Psoas muscle (tissue), 8 donors: ENCODE measurements around the gene ZNF106. TPM values are rescaled to one million over a fixed set of nuclear protein-coding genes. Genes with fewer than 3 reads are reported as not detected.

Experiments
- ATAC-seq, 4 donors: fragments of 200-7000 bp; cut with Tn5 transposase; one replicate each; pipeline ENCODE4 v1.9.1; 2020; ENCODE audit warnings: moderate library complexity in 3 of 4, mild to moderate bottlenecking in 2 of 4
- DNase-seq, 2 donors: peaks; one replicate each; pipeline ENCODE4 v3.0.0-alpha.2; 2020
- H3K27ac ChIP-seq: fragments of 200-600 bp; one replicate; pipeline ENCODE4 v1.8.0; 2022
- H3K27me3 ChIP-seq, 3 donors: fragments of 200-600 bp in 1 of 3; one replicate each; pipeline versions ENCODE4 v1.6.1 to v1.8.0; 2013 to 2022; ENCODE audit warnings: low read length in 2 of 3, mild to moderate bottlenecking in 2 of 3, moderate library complexity in 1 of 3; ENCODE audit not compliant: insufficient read depth in 3 of 3
- H3K36me3 ChIP-seq, 2 donors: fragments of 200-600 bp in 1 of 2; one replicate each; pipeline versions ENCODE4 v1.6.1 to v1.8.0; 2013 to 2022; ENCODE audit warnings: low read depth in 1 of 2, mild to moderate bottlenecking in 1 of 2, moderate library complexity in 1 of 2; ENCODE audit not compliant: insufficient read depth in 1 of 2
- H3K4me1 ChIP-seq: fragments of 200-600 bp; one replicate; pipeline ENCODE4 v1.8.0; 2022
- H3K4me3 ChIP-seq: fragments of 200-600 bp; one replicate; pipeline ENCODE4 v1.8.0; 2022; ENCODE audit warnings: mild to moderate bottlenecking
- H3K9me3 ChIP-seq: fragments of 200-600 bp; one replicate; pipeline ENCODE4 v1.8.0; 2022
- WGBS, 3 donors: extraction: QIAGEN DNeasy Blood & Tissue Kit; methylation state at CpG; one replicate each; pipeline versions ENCODE4 v1.1.6 to v1.1.7; 2013; 5-methylcytosine and 5-hydroxymethylcytosine counted together
- intact Hi-C, 2 donors: fragments of 100-400 bp; cut with DNase I; formaldehyde crosslinking; loops; one replicate each; pipeline versions ENCODE4 v1.11.0 to v1.14.2; 2022
- polyA plus RNA-seq, 3 donors: library from polyadenylated mRNA; stranded (reverse); fragments of 200-250 nt; gene quantifications; one replicate each; pipeline ENCODE4 v1.2.3, GENCODE V29; 2013
- total RNA-seq, 4 donors: library from RNA; stranded (reverse); fragmentation: NEBNext Ultra II Directional in 2 of 4; extraction: Animal tissue kit (Norgen Biotek cat#: 25700) in 2 of 4; gene quantifications; one replicate each; pipeline versions ENCODE4 v1.2.1 to v1.2.4, GENCODE V29; 2021 to 2023
- TF ChIP-seq, protein P1 (sequence below): fragments of 200-600 bp; IDR thresholded peaks from one replicate; pipeline ENCODE4 v1.8.0; 2022; ENCODE audit warnings: antibody characterized with exemption
- donor health status: healthy with polysubstance abuse.
- donor health status: DM: no; HTN: no; CAD: no; lungs with moderate emphysema.
- donor health status: Bipolar disorder and iron deficiency.
- donor health status: healthy.
- donor health status: DM: yes; HTN: yes; CAD: no.
- donor health status: DM: no; HTN: no; CAD: no.
- donor health status: DM: no; HTN: no; CAD: no.
- donor health status: DM: yes; HTN: yes; CAD: no.

ZNF106 gene
- total and polyA plus RNA-seq, 7 donors = 76.1 to 768 (median 617) TPM

DNA sequence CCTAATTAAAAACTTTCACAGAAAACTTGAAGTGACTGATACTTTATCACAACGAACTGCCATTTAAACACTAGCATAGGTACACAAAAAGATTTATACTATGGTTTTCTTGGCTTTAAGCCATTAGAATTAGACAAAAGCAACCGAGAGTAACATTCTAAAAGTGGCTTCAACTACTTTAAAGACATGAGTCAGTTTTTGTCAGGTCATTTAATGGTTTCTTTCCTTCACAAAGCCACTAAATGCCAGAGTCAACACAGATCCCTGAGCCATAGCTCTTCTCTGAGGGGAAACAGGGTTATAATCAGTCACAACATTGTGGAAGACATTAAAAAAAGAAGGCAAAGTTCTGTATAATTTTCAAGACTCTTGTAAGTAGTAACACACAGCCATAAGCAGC, 77.0 kb downstream of the ZNF106 start:
- no peak for DNase-seq
- peak in 3 of 4 donors; percentile 47 to 76 (median 59) for ATAC-seq
- Histone ChIP-seq H3K4me3 (no peak overlapping the region), H3K27me3 (no peaks in the 10 kb centered on the region), H3K9me3 (no peaks in the 10 kb centered on the region), H3K27ac (peak overlapping the region; percentile 81), H3K36me3 (peaks cover 23 to 98% of the 10 kb centered on the region in 2 donors), H3K4me1 (peaks cover 4% of the 10 kb centered on the region)
- intact Hi-C loops = no loop called here
- TF ChIP-seq, protein P1, sequence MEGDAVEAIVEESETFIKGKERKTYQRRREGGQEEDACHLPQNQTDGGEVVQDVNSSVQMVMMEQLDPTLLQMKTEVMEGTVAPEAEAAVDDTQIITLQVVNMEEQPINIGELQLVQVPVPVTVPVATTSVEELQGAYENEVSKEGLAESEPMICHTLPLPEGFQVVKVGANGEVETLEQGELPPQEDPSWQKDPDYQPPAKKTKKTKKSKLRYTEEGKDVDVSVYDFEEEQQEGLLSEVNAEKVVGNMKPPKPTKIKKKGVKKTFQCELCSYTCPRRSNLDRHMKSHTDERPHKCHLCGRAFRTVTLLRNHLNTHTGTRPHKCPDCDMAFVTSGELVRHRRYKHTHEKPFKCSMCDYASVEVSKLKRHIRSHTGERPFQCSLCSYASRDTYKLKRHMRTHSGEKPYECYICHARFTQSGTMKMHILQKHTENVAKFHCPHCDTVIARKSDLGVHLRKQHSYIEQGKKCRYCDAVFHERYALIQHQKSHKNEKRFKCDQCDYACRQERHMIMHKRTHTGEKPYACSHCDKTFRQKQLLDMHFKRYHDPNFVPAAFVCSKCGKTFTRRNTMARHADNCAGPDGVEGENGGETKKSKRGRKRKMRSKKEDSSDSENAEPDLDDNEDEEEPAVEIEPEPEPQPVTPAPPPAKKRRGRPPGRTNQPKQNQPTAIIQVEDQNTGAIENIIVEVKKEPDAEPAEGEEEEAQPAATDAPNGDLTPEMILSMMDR = no peak
- WGBS, 3 donors = 34 to 47% (median 43%) methylated on average over 2 of the region's 2 CpGs

DNA sequence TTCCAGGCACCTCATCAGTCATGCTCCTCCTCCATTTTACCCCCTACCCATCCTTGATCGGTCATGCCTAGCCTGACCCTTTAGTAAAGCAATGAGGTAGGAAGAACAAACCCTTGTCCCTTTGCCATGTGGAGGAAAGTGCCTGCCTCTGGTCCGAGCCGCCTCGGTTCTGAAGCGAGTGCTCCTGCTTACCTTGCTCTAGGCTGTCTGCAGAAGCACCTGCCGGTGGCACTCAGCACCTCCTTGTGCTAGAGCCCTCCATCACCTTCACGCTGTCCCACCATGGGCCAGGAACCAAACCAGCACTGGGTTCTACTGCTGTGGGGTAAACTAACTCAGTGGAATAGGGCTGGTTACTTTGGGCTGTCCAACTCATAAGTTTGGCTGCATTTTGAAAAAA, 79.1 kb downstream of the ZNF106 start:
- Histone ChIP-seq H3K27ac (no peak overlapping the region), H3K9me3 (no peaks in the 10 kb centered on the region), H3K36me3 (peaks cover 15 to 97% of the 10 kb centered on the region in 2 donors), H3K4me3 (no peak overlapping the region), H3K27me3 (no peaks in the 10 kb centered on the region), H3K4me1 (peaks cover 4% of the 10 kb centered on the region)
- DNase-seq = no peak
- 85 to 96% (median 92%) methylated on average over 7 of the region's 7 CpGs for WGBS, 3 donors
- intact Hi-C loops = no loop called here
- TF ChIP-seq, protein P1 = no peak
- no peak for ATAC-seq

DNA sequence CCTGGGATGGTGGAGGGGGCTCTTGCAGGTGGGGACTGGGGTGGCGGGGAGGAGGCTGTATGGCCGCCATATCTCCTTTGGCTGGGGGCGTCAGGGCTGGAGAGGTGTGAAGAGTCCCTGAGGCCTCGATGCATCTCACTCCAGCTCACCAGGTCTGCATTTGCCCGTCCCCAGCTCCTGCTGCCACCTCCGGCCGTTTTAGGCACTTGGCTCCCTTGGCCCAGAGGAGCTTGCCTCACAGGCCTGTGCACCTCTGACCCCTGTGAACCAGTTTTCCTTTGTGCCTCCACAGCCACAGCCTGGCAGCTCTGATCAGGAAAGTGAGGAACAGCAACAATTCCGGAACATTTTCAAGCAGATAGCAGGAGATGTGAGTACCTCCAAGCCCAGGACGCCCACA, 81.9 kb downstream of the ZNF106 start:
- 69 to 74% (median 73%) methylated on average over 9 of the region's 9 CpGs for WGBS, 3 donors
- peaks cover 4 to 93% of the 10 kb centered on the region in 2 donors for H3K36me3 ChIP-seq
- H3K4me1 ChIP-seq = peaks cover 11% of the 10 kb centered on the region
- intact Hi-C loops = no loop called here
- H3K4me3 ChIP-seq = no peak overlapping the region
- ATAC-seq = no peak
- no peak for DNase-seq
- H3K9me3 ChIP-seq = no peaks in the 10 kb centered on the region
- TF ChIP-seq, protein P1 = no peak
- H3K27me3 ChIP-seq = no peaks in the 10 kb centered on the region
- H3K27ac ChIP-seq = no peak overlapping the region

DNA sequence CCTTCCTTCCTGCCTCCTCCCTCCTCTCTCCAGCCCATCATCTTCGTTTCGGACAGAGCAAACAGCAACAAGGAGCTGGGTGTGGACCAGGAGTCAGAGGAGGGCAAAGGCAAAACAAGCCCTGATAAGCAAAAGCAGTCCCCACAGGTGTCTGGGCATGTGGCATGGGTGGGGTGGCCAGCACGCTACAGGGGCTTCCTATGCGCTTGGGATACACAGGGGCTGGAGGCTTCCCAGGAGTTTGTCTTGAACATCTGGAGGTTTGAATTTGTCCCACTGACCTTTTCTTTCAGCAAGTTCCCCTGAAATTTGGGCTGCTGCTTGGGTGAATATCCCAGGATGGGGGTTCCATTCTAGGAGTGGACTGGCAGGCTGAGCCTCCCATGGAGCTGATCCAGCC, 82.8 kb downstream of the ZNF106 start:
- H3K4me1 ChIP-seq = peaks cover 12% of the 10 kb centered on the region
- TF ChIP-seq, protein P1 = no peak
- H3K36me3 ChIP-seq = peaks cover 4 to 94% of the 10 kb centered on the region in 2 donors
- ATAC-seq = no peak
- no peaks in the 10 kb centered on the region for H3K27me3 ChIP-seq
- intact Hi-C loops = no loop called here
- no peak overlapping the region for H3K27ac ChIP-seq
- no peak for DNase-seq
- H3K9me3 ChIP-seq = no peaks in the 10 kb centered on the region
- H3K4me3 ChIP-seq = no peak overlapping the region
- 73 to 76% (median 73%) methylated on average over 4 of the region's 4 CpGs for WGBS, 3 donors

DNA sequence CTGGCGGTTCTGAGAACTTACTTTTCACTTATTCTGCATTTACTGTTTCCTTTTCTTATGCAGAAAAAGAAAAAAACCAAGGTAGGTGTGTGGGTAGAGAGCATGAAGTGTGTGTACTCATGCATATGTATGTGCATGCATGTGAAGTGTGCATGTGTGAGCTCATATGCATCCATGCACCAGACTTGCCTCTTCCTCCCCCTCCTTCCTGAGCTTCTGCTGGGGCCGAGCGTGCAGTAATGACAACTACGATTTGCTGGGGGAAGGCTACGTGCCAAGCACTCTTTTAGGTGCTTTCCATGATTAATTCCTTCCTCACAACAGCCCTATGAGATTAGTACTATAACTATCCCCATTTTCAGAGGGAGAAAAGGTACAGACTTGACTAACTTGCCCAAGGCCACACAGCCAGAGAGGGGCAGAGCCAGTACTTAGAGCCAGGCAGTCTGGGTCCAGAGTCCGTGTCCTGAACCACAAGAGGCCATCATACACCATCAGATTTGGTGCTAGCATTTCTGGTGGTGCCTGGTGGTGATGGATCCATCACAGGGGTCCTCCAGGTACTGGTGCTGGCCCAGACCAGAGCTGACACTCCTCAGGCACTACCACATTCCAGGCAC, 85.0 kb downstream of the ZNF106 start:
- ATAC-seq (no peak), DNase-seq (no peak)
- Histone ChIP-seq H3K4me3 (no peak overlapping the region), H3K36me3 (peaks cover 1 to 94% of the 10 kb centered on the region in 2 donors), H3K9me3 (no peaks in the 10 kb centered on the region), H3K27me3 (no peaks in the 10 kb centered on the region), H3K4me1 (peaks cover 12% of the 10 kb centered on the region), H3K27ac (peak overlapping the region; percentile 23)
- WGBS, 3 donors = 54 to 63% (median 61%) methylated on average over 6 of the region's 6 CpGs
- TF ChIP-seq, protein P1 = no peak
- intact Hi-C loops = no loop called here
